ENCODE data around the gene ERBB4. TPM values are rescaled to one million over a fixed set of nuclear protein-coding genes. Genes with fewer than 3 reads are reported as not detected.

The ERBB4 gene
- total RNA-seq, 2 experiments from 2014 or later = not detected

GRCh38 chr2:212007972-212008371 is 530.6 kb downstream of the ERBB4 start:
- Mint-ChIP-seq H3K27me3 (no peaks in the 10 kb centered on the region), H3K36me3 (ENCODE audit: low read depth) (no peaks in the 10 kb centered on the region), H3K27ac (no peak overlapping the region), H3K4me3 (no peak overlapping the region), H3K9me3 (no peaks in the 10 kb centered on the region), H3K4me1 (ENCODE audit: low read depth) (no peaks in the 10 kb centered on the region)
- CTCF ChIA-PET = no interaction called here
- Histone ChIP-seq H3K27ac (ENCODE audit: low read depth in 1 of 2, low read length in 2 of 2) (no peak overlapping the region), H3K4me3 (ENCODE audit: low read length) (no peak overlapping the region), H3K4me1 (ENCODE audit: insufficient read depth, low read length) (no peaks in the 10 kb centered on the region), H3K9me3 (ENCODE audit: control insufficient read depth in 1 of 2, insufficient read depth in 1 of 2, low read length in 2 of 2) (peaks cover 0 to 10% of the 10 kb centered on the region in 2 experiments), H3K27me3 (ENCODE audit: control insufficient read depth in 1 of 2, insufficient read depth in 2 of 2, low read length in 2 of 2) (no peaks in the 10 kb centered on the region), H3K36me3 (ENCODE audit: insufficient read depth, low read length) (no peaks in the 10 kb centered on the region)
- no peak for ATAC-seq (ENCODE audit: poor library complexity)
- intact Hi-C loops (cut with DNase I, micrococcal nuclease) = no loop called here
- TF ChIP-seq CTCF (IDR thresholded peaks at IDR 0.05) = no peak
- POLR2A ChIA-PET = no interaction called here
- DNase-seq = no peak

GRCh38 chr2:212005085-212005671 is 533.4 kb downstream of the ERBB4 start:
- no peaks in the 10 kb centered on the region for H3K36me3 ChIP-seq (ENCODE audit: insufficient read depth, low read length)
- no peak overlapping the region for H3K4me3 ChIP-seq (ENCODE audit: low read length)
- no peak for TF ChIP-seq CTCF (IDR thresholded peaks at IDR 0.05)
- no peaks in the 10 kb centered on the region for H3K4me1 Mint-ChIP-seq (ENCODE audit: low read depth)
- peaks cover 0 to 5% of the 10 kb centered on the region in 2 experiments for H3K9me3 ChIP-seq (ENCODE audit: control insufficient read depth in 1 of 2, insufficient read depth in 1 of 2, low read length in 2 of 2)
- ATAC-seq (ENCODE audit: poor library complexity) (no peak), DNase-seq (no peak)
- CTCF ChIA-PET = no interaction called here
- H3K4me1 ChIP-seq (ENCODE audit: insufficient read depth, low read length) = no peaks in the 10 kb centered on the region
- POLR2A ChIA-PET = no interaction called here
- H3K9me3 Mint-ChIP-seq = no peaks in the 10 kb centered on the region
- no peaks in the 10 kb centered on the region for H3K27me3 ChIP-seq (ENCODE audit: control insufficient read depth in 1 of 2, insufficient read depth in 2 of 2, low read length in 2 of 2)
- H3K27ac Mint-ChIP-seq = no peak overlapping the region
- no peaks in the 10 kb centered on the region for H3K36me3 Mint-ChIP-seq (ENCODE audit: low read depth)
- H3K27ac ChIP-seq (ENCODE audit: low read depth in 1 of 2, low read length in 2 of 2) = no peak overlapping the region
- intact Hi-C loops (cut with DNase I, micrococcal nuclease) = no loop called here
- H3K4me3 Mint-ChIP-seq = no peak overlapping the region
- H3K27me3 Mint-ChIP-seq = no peaks in the 10 kb centered on the region

DNA sequence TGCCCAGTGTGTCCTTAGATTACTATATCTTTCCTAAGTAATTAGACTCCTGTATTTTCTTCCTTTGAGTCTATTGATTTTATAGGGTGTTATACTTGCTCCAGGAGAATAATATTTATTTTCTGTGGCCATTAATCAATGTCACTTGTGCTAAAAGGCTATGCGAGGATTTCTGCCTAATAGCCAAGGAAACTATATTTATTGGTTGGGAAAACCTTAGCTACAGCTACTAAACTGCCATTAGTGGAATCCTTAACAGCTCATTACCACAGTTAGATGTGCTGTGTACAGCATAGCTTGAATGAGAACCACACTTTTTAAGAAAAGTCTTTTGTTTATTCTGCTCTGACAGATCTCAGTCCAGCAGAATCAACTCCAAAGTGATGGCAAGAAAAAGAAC is 537.3 kb downstream of the ERBB4 start:
- Histone ChIP-seq H3K27ac (ENCODE audit: low read depth in 1 of 2, low read length in 2 of 2) (no peak overlapping the region), H3K27me3 (ENCODE audit: control insufficient read depth in 1 of 2, insufficient read depth in 2 of 2, low read length in 2 of 2) (no peaks in the 10 kb centered on the region), H3K4me1 (ENCODE audit: insufficient read depth, low read length) (no peaks in the 10 kb centered on the region), H3K9me3 (ENCODE audit: control insufficient read depth in 1 of 2, insufficient read depth in 1 of 2, low read length in 2 of 2) (peaks cover 0 to 5% of the 10 kb centered on the region in 2 experiments), H3K36me3 (ENCODE audit: insufficient read depth, low read length) (no peaks in the 10 kb centered on the region), H3K4me3 (ENCODE audit: low read length) (no peak overlapping the region)
- ChIA-PET POLR2A (no interaction called here), CTCF (no interaction called here)
- H3K4me3 Mint-ChIP-seq = no peak overlapping the region
- H3K4me1 Mint-ChIP-seq (ENCODE audit: low read depth) = no peaks in the 10 kb centered on the region
- DNase-seq (no peak), ATAC-seq (ENCODE audit: poor library complexity) (no peak)
- intact Hi-C loops (cut with DNase I, micrococcal nuclease) = no loop called here
- TF ChIP-seq CTCF (IDR thresholded peaks at IDR 0.05) = no peak
- H3K9me3 Mint-ChIP-seq = no peaks in the 10 kb centered on the region
- H3K27me3 Mint-ChIP-seq = no peaks in the 10 kb centered on the region
- H3K36me3 Mint-ChIP-seq (ENCODE audit: low read depth) = no peaks in the 10 kb centered on the region
- H3K27ac Mint-ChIP-seq = no peak overlapping the region

Data from CD4-positive, alpha-beta T cell (primary cell).